ENCODE measurements around the gene CDH4.

- TF ChIP-seq CTCF (IDR thresholded peaks at IDR 0.05; ENCODE audit: insufficient read depth, low read length, poor library complexity, severe bottlenecking) = no peak
- no peak for TF ChIP-seq EZH2phosphoT487 (conservative IDR thresholded peaks at IDR 0.05; ENCODE audit: low read length)
These were observed 302.6 kb downstream of the CDH4 start for GRCh38 chr20:61554617-61555016.
